Upper lobe of left lung (tissue), 6 donors: ENCODE measurements around the gene CD59. TPM values are rescaled to one million over a fixed set of nuclear protein-coding genes. Genes with fewer than 3 reads are reported as not detected.
"Not testable (repeated sequence)": the region's sequence is repeated elsewhere in the genome, so short reads cannot be mapped to it uniquely, and the experiment has no call there.

ENCODE experiments used
- ATAC-seq, 2 donors: fragments of 200-7000 bp; cut with Tn5 transposase; one replicate each; pipeline ENCODE4 v1.9.1; 2022; ENCODE audit warnings: mild to moderate bottlenecking in 2 of 2, moderate library complexity in 2 of 2; ENCODE audit not compliant: low FRiP score in 2 of 2
- DNase-seq, 2 donors: peaks; one replicate each; pipeline ENCODE4 v3.0.0-alpha.2; 2019 to 2020
- H3K27ac ChIP-seq, 4 donors: fragments of 200-600 bp; sonication (generic); one replicate each; pipeline ENCODE4 v1.5.1; 2016 to 2019
- H3K27me3 ChIP-seq, 4 donors: fragments of 200-600 bp; sonication (generic); one replicate each; pipeline ENCODE4 v1.5.1; 2017 to 2019
- H3K36me3 ChIP-seq, 4 donors: fragments of 200-600 bp; sonication (generic); one replicate each; pipeline ENCODE4 v1.5.1; 2016 to 2019
- H3K4me1 ChIP-seq, 4 donors: fragments of 200-600 bp; sonication (generic); one replicate each; pipeline ENCODE4 v1.5.1; 2018 to 2019
- H3K4me3 ChIP-seq, 4 donors: fragments of 200-600 bp; sonication (generic); one replicate each; pipeline ENCODE4 v1.5.1; 2017 to 2019; ENCODE audit warnings: mild to moderate bottlenecking in 2 of 4, moderate library complexity in 1 of 4
- H3K9me3 ChIP-seq, 4 donors: fragments of 200-600 bp; sonication (generic); one replicate each; pipeline ENCODE4 v1.5.1; 2018 to 2019
- CTCF ChIP-seq, 6 experiments: fragments of 450-650 bp in 4 of 6; fragments of 200-600 bp in 2 of 6; sonication (generic) in 2 of 6; IDR thresholded peaks; one replicate each; pipeline ENCODE4 v1.5.1; 2016 to 2019; ENCODE audit warnings: antibody characterized with exemption in 6 of 6
- EP300 ChIP-seq, 4 donors: sonication (generic); formaldehyde crosslinking; IDR thresholded peaks; one replicate each; pipeline ENCODE4 v1.5.1; 2017; ENCODE audit warnings: antibody characterized with exemption in 4 of 4, control low read depth in 2 of 4
- POLR2A ChIP-seq, 4 donors: fragments of 450-650 bp; IDR thresholded peaks; one replicate each; pipeline ENCODE4 v1.5.1; 2016 to 2017; ENCODE audit warnings: antibody characterized with exemption in 4 of 4, mild to moderate bottlenecking in 2 of 4
- POLR2AphosphoS5 ChIP-seq, 2 donors: sonication (generic); formaldehyde crosslinking; IDR thresholded peaks; one replicate each; pipeline ENCODE4 v1.5.1; 2017; ENCODE audit warnings: antibody characterized with exemption in 2 of 2
- WGBS, 2 donors: methylation state at CpG; one replicate each; pipeline ENCODE4 v1.1.5; 2017 to 2018; 5-methylcytosine and 5-hydroxymethylcytosine counted together
- total RNA-seq, 6 donors: library from RNA; depleted of rRNA in 4 of 6; stranded (reverse); fragments of >200 nt in 4 of 6; gene quantifications; one replicate each; pipeline versions ENCODE4 v1.1.0 to v1.2.1, GENCODE V29; 2016 to 2021
- donor health status: DM: no; HTN: no; CAD: no; lungs with moderate emphysema.
- donor health status: DM: no; HTN: yes; CAD: no; lungs with severe emphysema.

The CD59 gene
- total RNA-seq, 6 donors from 2014 or later = 57.6 to 914 (median 315) TPM

GRCh38 chr11:33730716-33731115 is 5.5 kb downstream of the CD59 start:
- Histone ChIP-seq H3K9me3 (no peaks in the 10 kb centered on the region), H3K4me1 (peaks cover 31 to 81% (median 52%) of the 10 kb centered on the region in 4 donors), H3K4me3 (peak overlapping the region in 1 of 4 donors; percentile 12), H3K36me3 (peaks cover 0 to 21% (median 0%) of the 10 kb centered on the region in 4 donors), H3K27me3 (no peaks in the 10 kb centered on the region), H3K27ac (peak overlapping the region in 1 of 4 donors; percentile 96)
- no peak for DNase-seq
- ATAC-seq = no peak
- WGBS, 2 donors = 49 to 53% methylated on average over 7 of the region's 7 CpGs
- TF ChIP-seq CTCF (IDR thresholded peaks at IDR 0.05) = no peak
- TF ChIP-seq POLR2AphosphoS5 (IDR thresholded peaks at IDR 0.05) = no peak
- TF ChIP-seq EP300 (IDR thresholded peaks at IDR 0.05) = no peak
- no peak for TF ChIP-seq POLR2A (IDR thresholded peaks at IDR 0.05)

DNA sequence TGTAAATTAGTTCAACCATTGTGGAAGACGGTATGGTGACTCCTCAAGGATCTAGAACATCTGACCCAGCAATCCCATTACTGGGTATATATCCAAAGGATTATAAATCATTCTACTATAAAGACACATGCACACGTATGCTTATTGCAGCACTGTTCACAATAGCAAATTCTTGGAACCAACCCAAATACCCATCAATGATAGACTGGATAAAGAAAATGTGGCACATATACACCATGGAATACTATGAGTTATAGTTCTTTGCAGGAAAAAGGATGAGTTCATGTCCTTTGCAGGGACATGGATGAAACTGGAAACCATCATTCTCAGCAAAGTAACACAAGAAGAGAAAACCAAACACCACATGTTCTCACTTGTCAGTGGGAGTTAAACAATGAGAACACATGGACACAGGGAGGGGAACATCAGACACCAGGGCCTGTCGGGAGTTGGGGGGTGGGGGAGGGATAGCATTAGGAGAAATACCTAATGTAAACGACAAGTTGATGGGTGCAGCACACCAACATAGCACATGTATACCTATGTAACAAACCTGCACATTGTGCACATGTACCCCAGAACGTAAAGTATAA is 7.1 kb downstream of the CD59 start:
- H3K4me1 ChIP-seq = peaks cover 45 to 91% (median 62%) of the 10 kb centered on the region in 4 donors
- 70 to 76% methylated on average over 5 of the region's 5 CpGs for WGBS, 2 donors

DNA sequence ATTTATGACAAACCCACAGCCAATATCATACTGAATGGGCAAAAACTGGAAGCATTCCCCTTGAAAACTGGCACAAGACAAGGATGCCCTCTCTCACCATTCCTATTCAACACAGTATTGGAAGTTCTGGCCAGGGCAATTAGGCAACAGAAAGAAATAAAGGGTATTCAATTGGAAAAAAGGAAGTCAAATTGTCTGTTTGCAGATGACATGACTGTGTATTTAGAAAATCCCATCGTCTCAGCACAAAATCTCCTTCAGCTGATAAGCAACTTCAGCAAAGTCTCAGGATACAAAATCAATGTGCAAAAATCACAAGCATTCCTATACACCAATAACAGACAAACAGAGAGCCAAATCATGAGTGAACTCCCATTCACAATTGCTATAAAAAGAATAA is 8.7 kb downstream of the CD59 start:
- not testable (repeated sequence) for H3K27ac ChIP-seq, H3K27me3 ChIP-seq, ATAC-seq, H3K4me3 ChIP-seq, H3K36me3 ChIP-seq, DNase-seq, H3K9me3 ChIP-seq
- peaks cover 47 to 91% (median 62%) of the 10 kb centered on the region in 4 donors for H3K4me1 ChIP-seq
- 23 to 32% methylated on average over 1 of the region's 1 CpG for WGBS, 2 donors

More for the DNA sequence above, 7.1 kb downstream of the CD59 start:
- H3K9me3 ChIP-seq, H3K27ac ChIP-seq, ATAC-seq, DNase-seq, H3K27me3 ChIP-seq, H3K4me3 ChIP-seq: not testable (repeated sequence)
- H3K36me3 ChIP-seq = peaks cover 0 to 21% (median 0%) of the 10 kb centered on the region in 4 donors

- no peak overlapping the region for H3K4me3 ChIP-seq
- TF ChIP-seq POLR2A (IDR thresholded peaks at IDR 0.05) = no peak
- no peak for TF ChIP-seq EP300 (IDR thresholded peaks at IDR 0.05)
- no peak for TF ChIP-seq POLR2AphosphoS5 (IDR thresholded peaks at IDR 0.05)
- TF ChIP-seq CTCF (IDR thresholded peaks at IDR 0.05) = no peak
- no peak for DNase-seq
- peaks cover 59 to 92% (median 65%) of the 10 kb centered on the region in 4 donors for H3K4me1 ChIP-seq
- peaks cover 7 to 27% (median 16%) of the 10 kb centered on the region in 4 donors for H3K36me3 ChIP-seq
- 85 to 86% methylated on average over 5 of the region's 5 CpGs for WGBS, 2 donors
- no peak for ATAC-seq
- no peaks in the 10 kb centered on the region for H3K9me3 ChIP-seq
- H3K27ac ChIP-seq = peak overlapping the region; percentile 7 to 90 (median 84)
- no peaks in the 10 kb centered on the region for H3K27me3 ChIP-seq
These were observed 10.7 kb downstream of the CD59 start for GRCh38 chr11:33725496-33725895.

- Histone ChIP-seq H3K36me3 (peaks cover 11 to 28% (median 25%) of the 10 kb centered on the region in 4 donors), H3K4me3 (no peak overlapping the region), H3K27me3 (no peaks in the 10 kb centered on the region), H3K4me1 (peaks cover 57 to 89% (median 66%) of the 10 kb centered on the region in 4 donors), H3K27ac (peak overlapping the region; percentile 78 to 91 (median 90)), H3K9me3 (no peaks in the 10 kb centered on the region)
- DNase-seq = peak in 1 of 2 donors; percentile 58
- peak; percentile 31 to 71 for ATAC-seq
- WGBS, 2 donors = 45 to 48% methylated on average over 4 of the region's 4 CpGs
- TF ChIP-seq POLR2A (IDR thresholded peaks at IDR 0.05) (peak in 1 of 4 donors; percentile 33), POLR2AphosphoS5 (IDR thresholded peaks at IDR 0.05) (peak in 1 of 2 donors; percentile 54), CTCF (IDR thresholded peaks at IDR 0.05) (no peak), EP300 (IDR thresholded peaks at IDR 0.05) (peak in 1 of 4 donors; percentile 65)
These were observed 11.6 kb downstream of the CD59 start for GRCh38 chr11:33724644-33725035.
